Hematopoietic multipotent progenitor cell treated with erythropoietin and hydrocortisone succinate and interleukin-3 and kit ligand, for 4 days (in vitro differentiated cells): ENCODE results near the gene ROGDI.
"Not testable (repeated sequence)": the region's sequence is repeated elsewhere in the genome, so short reads cannot be mapped to it uniquely, and the experiment has no call there.

Experiments used
- DNase-seq: peaks from one replicate; pipeline ENCODE4 v3.0.0-alpha.2; 2015

The ROGDI gene

DNA sequence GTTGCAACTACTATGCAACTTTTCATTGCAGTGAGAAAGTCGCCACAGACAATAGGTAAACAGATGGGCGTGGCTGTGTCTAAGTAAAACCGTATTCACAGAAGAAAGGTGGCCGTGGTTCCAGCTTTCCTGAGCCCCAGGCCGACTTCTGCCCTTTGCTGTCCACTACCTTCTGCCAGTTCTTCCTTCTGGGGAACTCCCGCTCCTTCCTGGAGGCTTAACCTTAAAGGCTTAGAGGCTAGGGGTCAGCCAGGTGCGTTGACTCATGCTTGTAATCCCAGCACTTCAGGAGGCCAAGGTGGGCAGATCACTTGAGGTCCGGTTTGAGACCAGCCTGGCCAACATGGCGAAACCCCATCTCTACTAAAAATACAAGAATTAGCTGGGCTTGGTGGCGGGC, 12.2 kb downstream of the ROGDI start:
- no peak for DNase-seq

DNA sequence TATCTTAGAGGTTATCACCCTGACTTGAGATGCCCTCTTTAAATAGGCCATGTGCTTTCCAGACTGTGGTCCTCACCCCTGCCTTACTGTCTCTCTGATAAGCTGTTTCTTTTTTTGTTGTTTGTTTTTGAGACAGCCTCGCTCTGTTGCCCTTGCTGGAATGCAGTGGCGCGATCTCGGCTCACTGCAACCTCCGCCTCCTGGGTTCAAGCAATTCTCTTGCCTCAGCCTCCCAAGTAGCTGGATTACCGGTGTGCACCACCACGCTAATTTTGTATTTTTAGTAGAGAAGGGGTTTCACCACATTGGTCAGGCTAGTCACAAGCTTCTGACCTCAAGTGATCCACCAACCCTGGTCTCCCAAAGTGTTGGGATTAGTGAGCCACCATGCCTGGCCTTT, 13.5 kb downstream of the ROGDI start:
- DNase-seq: no peak

- DNase-seq: no peak
Measured at GRCh38 chr16:4788489-4788889, 13.9 kb downstream of the ROGDI start.

DNA sequence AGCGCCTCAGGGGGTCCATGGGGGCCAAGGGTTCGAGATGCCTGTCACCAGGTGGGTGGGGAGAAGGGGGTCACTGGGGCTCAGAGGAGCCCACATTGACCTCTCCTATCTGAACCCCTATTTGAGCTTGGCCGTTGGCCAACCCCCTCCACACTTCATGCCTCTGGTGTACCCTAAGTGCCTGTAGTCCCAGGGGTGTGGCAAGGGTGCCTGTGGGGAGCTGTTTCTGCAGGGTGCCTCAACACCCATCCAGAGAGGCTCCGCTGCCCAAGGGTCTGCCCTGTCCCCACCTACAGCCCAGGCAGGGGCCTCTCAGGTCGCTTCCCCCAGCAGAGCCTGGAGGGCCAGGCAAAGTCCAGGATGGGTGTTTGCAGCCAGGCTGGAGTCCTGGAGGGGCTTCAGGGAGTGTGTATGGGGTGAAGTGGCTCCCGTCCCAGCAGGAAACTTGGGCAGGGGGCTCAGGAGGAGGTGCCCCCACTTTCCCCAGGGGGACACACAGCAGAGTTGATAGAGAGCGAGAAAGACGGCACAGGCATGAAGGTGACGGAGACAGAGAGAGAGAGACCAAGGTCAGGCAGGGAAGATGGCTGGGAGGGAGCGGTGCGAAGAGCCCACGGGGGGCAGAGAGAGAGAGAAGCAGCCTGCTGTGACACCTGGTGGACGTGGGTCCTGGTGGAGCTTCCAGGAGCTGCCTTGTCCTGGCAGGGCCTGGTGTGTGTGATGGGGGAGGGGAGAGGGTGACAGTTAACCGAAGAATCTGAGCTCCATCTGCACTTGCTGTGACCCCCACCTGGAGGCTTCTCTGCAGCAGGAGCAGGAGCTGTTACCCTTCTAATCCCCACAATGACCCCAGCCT, 14.6 kb downstream of the ROGDI start, which contains the start of gene SEPTIN12:
TSS of gene SEPTIN12 (minus strand) at position 719 of the 856 bp plus-strand sequence. CDS start at position 19, 700 bp downstream.
- no peak for DNase-seq

- no peak for DNase-seq
Measured at GRCh38 chr16:4787068-4787467, 15.4 kb downstream of the ROGDI start.

DNA sequence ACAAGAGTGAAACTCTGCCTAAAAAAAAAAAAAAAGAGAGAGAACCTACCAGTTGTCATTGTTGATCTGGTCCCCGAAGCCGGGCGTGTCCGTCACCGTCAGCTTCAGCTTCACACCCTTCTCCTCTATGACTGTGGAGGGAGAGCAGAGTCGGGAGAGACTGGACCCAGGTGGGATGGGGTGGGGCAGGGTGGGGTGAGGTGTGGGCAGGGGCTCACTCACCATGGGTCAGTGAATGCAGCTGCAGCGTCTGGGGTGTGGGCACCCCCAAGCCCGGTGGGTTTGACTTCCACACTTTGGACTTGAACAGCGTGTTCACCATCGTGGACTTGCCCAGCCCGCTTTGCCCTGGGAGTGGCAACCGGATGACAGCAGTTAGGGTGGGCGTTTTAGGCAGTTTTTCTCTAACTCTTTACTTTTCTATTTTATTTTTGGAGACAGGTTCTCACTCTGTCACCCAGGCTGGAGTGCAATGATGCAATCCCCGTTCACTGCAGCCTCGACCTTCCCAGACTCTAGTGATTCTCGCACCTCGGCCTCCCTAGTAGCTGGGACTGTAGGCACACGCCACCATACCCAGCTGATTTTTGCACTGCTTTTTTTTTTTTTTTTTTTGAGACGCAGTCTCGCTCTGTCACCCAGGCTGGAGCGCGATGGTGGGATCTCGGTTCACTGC, 16.5 kb downstream of the ROGDI start:
- no peak for DNase-seq

- not testable (repeated sequence) for DNase-seq
Measured at GRCh38 chr16:4784444-4784987, 17.9 kb downstream of the ROGDI start.

DNA sequence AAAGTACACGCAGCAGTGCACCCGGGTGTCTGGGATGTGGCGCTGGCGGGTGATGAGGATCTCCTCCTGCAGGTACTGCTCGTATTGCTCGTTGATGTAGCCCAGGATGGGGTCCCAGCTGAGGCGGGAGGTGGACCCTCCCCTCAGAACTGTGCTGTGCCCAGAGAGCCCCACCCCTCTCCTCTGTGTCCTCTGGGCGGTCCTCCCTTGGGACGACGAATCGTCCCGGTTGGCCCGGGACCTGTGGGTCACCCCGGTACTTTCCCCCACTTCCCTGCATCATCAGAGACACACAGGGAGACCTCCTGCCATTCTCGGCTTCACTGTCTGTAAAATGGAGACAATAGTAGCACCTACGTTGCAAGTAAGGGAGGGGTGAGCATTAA, 18.5 kb downstream of the ROGDI start:
- no peak for DNase-seq

DNA sequence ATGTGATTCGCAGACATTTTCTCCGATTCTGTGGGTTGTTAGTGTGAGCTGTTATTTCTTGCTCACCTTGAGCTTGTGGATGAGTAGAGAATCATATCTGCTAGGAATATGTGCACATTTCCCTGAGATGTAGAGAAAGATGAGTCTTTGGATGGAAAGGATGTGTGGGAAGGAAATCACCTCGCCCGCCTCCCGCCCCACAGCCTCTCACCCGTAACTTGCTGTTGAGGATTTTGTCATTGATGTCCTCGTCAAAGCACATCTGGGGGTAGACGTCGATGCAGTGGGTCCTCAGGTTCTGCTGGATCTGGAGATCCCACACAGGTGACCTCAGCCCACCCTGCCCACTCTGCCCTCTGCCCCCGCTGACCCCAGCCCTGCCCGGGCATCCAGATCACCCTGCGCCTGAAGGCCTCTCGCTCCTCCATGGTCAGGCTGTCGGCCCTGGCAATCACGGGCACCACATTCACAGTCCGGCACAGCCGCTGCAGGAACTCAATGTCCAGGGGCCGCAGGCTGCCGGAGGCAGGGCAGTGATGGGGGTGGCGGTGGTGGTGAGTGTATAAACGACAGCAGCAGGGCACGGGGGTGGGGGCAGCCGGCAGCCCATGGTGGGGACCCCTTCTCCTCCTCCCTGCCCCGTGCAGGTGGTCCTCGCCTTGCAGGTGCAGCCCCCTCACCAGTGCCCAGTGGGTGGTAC, 19.0 kb downstream of the ROGDI start:
- no peak for DNase-seq

GRCh38 chr16:4780235-4780634, 22.2 kb downstream of the ROGDI start:
- DNase-seq: no peak

GRCh38 chr16:4778050-4778392, 24.4 kb downstream of the ROGDI start:
- DNase-seq: no peak

DNA sequence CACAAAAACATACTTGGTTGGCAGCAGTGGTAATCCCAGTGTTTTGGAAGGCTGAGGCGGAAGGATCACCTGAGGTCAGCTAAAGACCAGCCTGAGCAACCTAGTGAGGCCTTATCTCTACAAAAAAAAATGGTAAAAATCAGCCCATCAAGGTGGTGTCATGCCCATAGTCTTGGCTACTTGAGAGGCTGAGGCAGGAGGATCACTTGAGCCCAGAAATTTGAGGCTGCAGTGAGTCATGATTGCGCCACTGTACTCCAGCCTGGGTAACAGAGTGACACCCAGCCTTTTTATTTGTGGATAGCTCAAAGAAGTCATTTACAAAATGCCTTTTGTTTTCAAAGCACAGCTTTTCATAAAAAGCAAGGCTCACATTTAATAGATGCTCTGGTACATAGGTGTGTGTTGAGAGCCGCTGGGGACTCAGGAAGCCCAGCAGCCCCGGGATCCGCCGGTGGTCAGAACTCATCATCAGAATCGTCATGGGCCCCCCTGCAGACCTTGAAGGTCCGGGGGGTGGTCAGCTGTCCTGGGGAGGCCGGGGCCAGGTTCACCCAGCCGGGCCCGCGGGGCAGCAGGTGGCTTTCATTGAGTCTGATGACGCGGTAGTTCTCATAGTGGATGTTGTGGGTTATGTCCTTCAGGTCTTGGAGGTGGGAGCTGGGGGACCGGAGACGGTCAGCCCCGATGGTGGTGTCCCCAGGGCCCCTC, 24.9 kb downstream of the ROGDI start:
- DNase-seq: no peak

DNA sequence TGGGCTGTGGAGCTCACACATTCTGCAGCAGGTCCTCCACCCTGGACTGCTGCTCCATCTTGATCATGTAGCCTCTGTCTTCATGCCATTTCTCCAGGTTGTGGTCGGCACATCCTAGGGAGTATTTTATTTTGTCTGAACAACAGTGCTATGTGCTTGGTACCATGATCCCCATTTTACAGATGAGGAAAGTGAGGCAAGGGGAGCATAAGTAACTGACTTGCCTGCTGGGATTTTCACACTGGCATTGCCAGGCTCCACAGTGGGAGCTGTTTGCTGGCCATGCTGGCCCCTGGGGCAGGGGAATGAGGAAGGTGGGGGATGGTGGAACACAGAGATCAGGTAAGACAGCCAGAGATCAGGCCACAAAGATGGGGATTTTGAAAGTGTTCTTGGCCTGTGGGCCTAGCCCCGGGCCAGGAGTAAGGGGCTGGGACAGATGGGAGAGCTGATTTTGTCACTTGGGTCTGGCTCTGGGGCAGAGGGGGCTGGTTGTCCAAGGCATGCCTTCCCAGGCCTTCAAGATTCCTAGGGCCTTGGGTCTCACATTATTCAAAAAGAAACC, 26.2 kb downstream of the ROGDI start:
- no peak for DNase-seq

DNA sequence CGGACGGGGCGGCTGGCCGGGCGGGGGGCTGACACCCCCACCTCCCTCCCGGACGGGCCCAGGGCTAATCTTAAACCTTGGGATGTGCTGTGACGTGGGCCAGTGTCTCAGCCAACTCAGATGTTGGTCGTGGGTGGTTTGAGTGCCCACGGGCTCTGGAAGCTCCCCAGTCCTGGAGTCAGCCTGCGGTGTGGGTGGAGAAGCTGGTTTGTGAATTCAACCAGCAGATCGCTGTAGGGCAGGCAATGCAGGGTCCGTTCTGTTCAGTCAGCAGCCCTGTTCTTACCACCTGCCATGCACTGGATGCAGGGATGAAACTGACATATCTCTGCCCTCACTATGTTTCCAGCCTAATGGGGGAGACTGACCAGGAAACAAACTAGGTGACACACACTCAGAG, 27.4 kb downstream of the ROGDI start:
- no peak for DNase-seq

GRCh38 chr16:4772351-4772750, 30.1 kb downstream of the ROGDI start:
- no peak for DNase-seq

- no peak for DNase-seq
Measured at GRCh38 chr16:4771646-4772045, 30.8 kb downstream of the ROGDI start.

DNA sequence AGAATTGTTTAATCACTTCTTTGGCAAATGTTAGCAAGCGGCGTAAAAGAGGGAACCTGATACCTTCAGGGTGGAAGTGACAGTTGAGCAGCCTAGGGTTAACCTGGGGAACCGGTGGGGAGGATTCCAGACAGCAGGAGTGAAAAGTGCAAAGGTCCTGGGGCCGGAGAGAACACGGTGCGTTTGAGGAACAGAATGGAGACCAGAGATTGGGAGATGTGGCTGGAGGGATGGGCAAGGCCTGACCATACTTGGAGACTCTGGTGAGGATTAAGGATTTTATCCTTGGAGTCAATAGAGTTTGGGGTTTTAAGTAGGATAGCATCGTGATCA, 33.2 kb downstream of the ROGDI start:
- no peak for DNase-seq

GRCh38 chr16:4768549-4769305, 33.7 kb downstream of the ROGDI start:
- DNase-seq: peak; percentile 98

- DNase-seq: peak; percentile 49
Measured at GRCh38 chr16:4767872-4768548, 34.4 kb downstream of the ROGDI start.

GRCh38 chr16:4766875-4767628, 35.4 kb downstream of the ROGDI start, which contains the start of gene ZNF500:
Gene ZNF500 (minus strand): TSS chr16:4767162. CDS start chr16:4765978, 1,184 bp downstream.
- DNase-seq: peak; percentile 98
